Measurements from ENCODE around the gene ECI2. TPM values are rescaled to one million over a fixed set of nuclear protein-coding genes. Genes with fewer than 3 reads are reported as not detected.

The ECI2 gene
- total RNA-seq, 1 donor from 2014 or later, result 49.1 TPM

- H3K27me3 Mint-ChIP-seq (ENCODE audit: insufficient read depth, low read depth), result no peaks in the 10 kb centered on the region
- H3K27ac Mint-ChIP-seq, result no peak overlapping the region
Measured at GRCh38 chr6:4172368-4172767, 37.0 kb upstream of the ECI2 start.

GRCh38 chr6:4170297-4170696, 34.9 kb upstream of the ECI2 start:
- no peak overlapping the region for H3K27ac Mint-ChIP-seq
- Histone ChIP-seq H2AFZ (replicated peaks) (no peak overlapping the region), H3K27ac (no peak overlapping the region), H3K4me3 (no peak overlapping the region), H3K9ac (no peak overlapping the region), H3K4me2 (no peak overlapping the region), H3K9me3 (ENCODE audit: low read depth) (peaks cover 7% of the 10 kb centered on the region), H4K20me1 (ENCODE audit: low read depth) (no peaks in the 10 kb centered on the region), H3F3A (ENCODE audit: low read depth) (peaks cover 13% of the 10 kb centered on the region), H3K79me2 (ENCODE audit: low read depth) (no peaks in the 10 kb centered on the region), H3K36me3 (no peaks in the 10 kb centered on the region), H3K4me1 (peaks cover 19% of the 10 kb centered on the region), H3K27me3 (no peaks in the 10 kb centered on the region)
- no peak for DNase-seq (ENCODE audit: low spot score)
- TF ChIP-seq EZH2phosphoT487 (IDR thresholded peaks at IDR 0.05) (no peak), EZH2 (IDR thresholded peaks at IDR 0.05) (no peak), CTCF (IDR thresholded peaks at IDR 0.05) (no peak)
- H3K36me3 Mint-ChIP-seq, result peaks cover 5% of the 10 kb centered on the region
- peaks cover 21% of the 10 kb centered on the region for H3K9me3 Mint-ChIP-seq
- no peak overlapping the region for H3K4me3 Mint-ChIP-seq
- peaks cover 7% of the 10 kb centered on the region for H3K27me3 Mint-ChIP-seq (ENCODE audit: insufficient read depth, low read depth)
- peaks cover 9% of the 10 kb centered on the region for H3K4me1 Mint-ChIP-seq

More at GRCh38 chr6:4172368-4172767, 37.0 kb upstream of the ECI2 start:
- H3K4me3 ChIP-seq, result no peak overlapping the region
- no peaks in the 10 kb centered on the region for H3K79me2 ChIP-seq (ENCODE audit: low read depth)
- H2AFZ ChIP-seq (replicated peaks), result no peak overlapping the region
- H3K27ac ChIP-seq, result no peak overlapping the region
- TF ChIP-seq CTCF (IDR thresholded peaks at IDR 0.05) (no peak), EZH2phosphoT487 (IDR thresholded peaks at IDR 0.05) (no peak), EZH2 (IDR thresholded peaks at IDR 0.05) (no peak)
- no peak overlapping the region for H3K4me2 ChIP-seq
- DNase-seq (ENCODE audit: low spot score), result no peak
- H4K20me1 ChIP-seq (ENCODE audit: low read depth), result no peaks in the 10 kb centered on the region
- peaks cover 15% of the 10 kb centered on the region for H3K9me3 Mint-ChIP-seq
- no peak overlapping the region for H3K4me3 Mint-ChIP-seq
- no peaks in the 10 kb centered on the region for H3K27me3 ChIP-seq
- no peak overlapping the region for H3K9ac ChIP-seq
- peaks cover 19% of the 10 kb centered on the region for H3K4me1 ChIP-seq
- peaks cover 9% of the 10 kb centered on the region for H3K4me1 Mint-ChIP-seq
- H3K9me3 ChIP-seq (ENCODE audit: low read depth), result peaks cover 7% of the 10 kb centered on the region
- H3K36me3 ChIP-seq, result no peaks in the 10 kb centered on the region
- H3K36me3 Mint-ChIP-seq, result peaks cover 3% of the 10 kb centered on the region
- peaks cover 13% of the 10 kb centered on the region for H3F3A ChIP-seq (ENCODE audit: low read depth)

- Histone ChIP-seq H3F3A (ENCODE audit: low read depth) (peaks cover 13% of the 10 kb centered on the region), H3K9ac (no peak overlapping the region), H3K4me3 (no peak overlapping the region), H3K27ac (peak overlapping the region; percentile 59), H3K4me1 (peaks cover 19% of the 10 kb centered on the region), H3K4me2 (peak overlapping the region; percentile 25), H2AFZ (replicated peaks) (peak overlapping the region; percentile 56), H4K20me1 (ENCODE audit: low read depth) (no peaks in the 10 kb centered on the region), H3K9me3 (ENCODE audit: low read depth) (peaks cover 7% of the 10 kb centered on the region), H3K27me3 (no peaks in the 10 kb centered on the region), H3K36me3 (no peaks in the 10 kb centered on the region), H3K79me2 (ENCODE audit: low read depth) (no peaks in the 10 kb centered on the region)
- Mint-ChIP-seq H3K9me3 (peaks cover 21% of the 10 kb centered on the region), H3K4me3 (no peak overlapping the region), H3K27ac (peak overlapping the region; percentile 50), H3K36me3 (peaks cover 5% of the 10 kb centered on the region), H3K27me3 (ENCODE audit: insufficient read depth, low read depth) (peaks cover 7% of the 10 kb centered on the region), H3K4me1 (peaks cover 9% of the 10 kb centered on the region)
- TF ChIP-seq EZH2 (IDR thresholded peaks at IDR 0.05) (no peak), CTCF (IDR thresholded peaks at IDR 0.05) (no peak), EZH2phosphoT487 (IDR thresholded peaks at IDR 0.05) (no peak)
- peak; percentile 9 for DNase-seq (ENCODE audit: low spot score)
Measured at GRCh38 chr6:4169028-4169789, 33.8 kb upstream of the ECI2 start.
